HG02970 (cell line): ENCODE data around the gene OR52E6.

Experiments
- ATAC-seq: cut with Tn5 transposase; IDR thresholded peaks from one replicate; pipeline ENCODE4 v1.9.1; 2021; ENCODE audit warnings: mild to moderate bottlenecking, moderate library complexity, moderate number of reproducible peaks; ENCODE audit not compliant: unreplicated experiment, low FRiP score

The OR52E6 gene

GRCh38 chr11:5841797-5842196 lies at the start of gene OR52E6:
Gene OR52E6, minus strand, starts transcription at chr11:5841897. Its CDS starts 0 bp downstream, at chr11:5841897.
- ATAC-seq = no peak

- ATAC-seq = no peak
Observed at GRCh38 chr11:5891216-5891800, 49.6 kb upstream of the OR52E6 start.

GRCh38 chr11:5887661-5888060 lies 46.0 kb upstream of the OR52E6 start:
- ATAC-seq = no peak

GRCh38 chr11:5887172-5887571 lies 45.5 kb upstream of the OR52E6 start:
- no peak for ATAC-seq

GRCh38 chr11:5881756-5882155 lies 40.1 kb upstream of the OR52E6 start:
- no peak for ATAC-seq

GRCh38 chr11:5880329-5880728 lies 38.6 kb upstream of the OR52E6 start, which contains the start of gene OR52E4:
Gene OR52E4, plus strand, starts transcription at chr11:5880629. Its CDS starts 3,664 bp downstream, at chr11:5884293.
- no peak for ATAC-seq

GRCh38 chr11:5878564-5878963 lies 36.9 kb upstream of the OR52E6 start:
- ATAC-seq = no peak

GRCh38 chr11:5865826-5866225 lies 24.1 kb upstream of the OR52E6 start:
- ATAC-seq = no peak

- no peak for ATAC-seq
Observed at GRCh38 chr11:5857590-5857989, 15.9 kb upstream of the OR52E6 start, which contains the start of gene OR52E8. Gene OR52E8, minus strand, starts transcription at chr11:5857690. Its CDS starts 0 bp downstream, at chr11:5857690.

GRCh38 chr11:5851002-5851401 lies 9.3 kb upstream of the OR52E6 start:
- ATAC-seq = no peak

GRCh38 chr11:5847711-5848110 lies 6.0 kb upstream of the OR52E6 start:
- no peak for ATAC-seq

- ATAC-seq = no peak
Observed at GRCh38 chr11:5846701-5847100, 5.0 kb upstream of the OR52E6 start.

GRCh38 chr11:5837695-5838094 lies 4.0 kb downstream of the OR52E6 start:
- ATAC-seq = no peak

GRCh38 chr11:5833446-5833845 lies 8.3 kb downstream of the OR52E6 start:
- ATAC-seq = no peak

- ATAC-seq = no peak
Observed at GRCh38 chr11:5831196-5831829, 10.4 kb downstream of the OR52E6 start.

GRCh38 chr11:5818245-5818886 lies 23.3 kb downstream of the OR52E6 start:
- no peak for ATAC-seq

GRCh38 chr11:5815534-5815933 lies 26.2 kb downstream of the OR52E6 start:
- no peak for ATAC-seq

- ATAC-seq = no peak
Observed at GRCh38 chr11:5809905-5810795, 31.5 kb downstream of the OR52E6 start.

- peak; percentile 18 for ATAC-seq
Observed at GRCh38 chr11:5809122-5809519, 32.6 kb downstream of the OR52E6 start.

- peak; percentile 80 for ATAC-seq
Observed at GRCh38 chr11:5808500-5809121, 33.1 kb downstream of the OR52E6 start, which contains the start of gene OR52N2. Gene OR52N2, plus strand, starts transcription at chr11:5808924. Its CDS starts 11,412 bp downstream, at chr11:5820336.
